Lower leg skin (tissue), 3 donors: ENCODE data around the gene RAB3B.

Experiments used
- POLR2A ChIP-seq, 2 donors: fragments of 450-650 bp; IDR thresholded peaks; one replicate each; pipeline ENCODE4 v1.6.1; 2016 to 2017; ENCODE audit warnings: antibody characterized with exemption in 2 of 2, mild to moderate bottlenecking in 1 of 2, moderate library complexity in 1 of 2
- TF ChIP-seq, protein P1 (sequence below), 3 donors: fragments of 450-650 bp; IDR thresholded peaks; one replicate each; pipeline ENCODE4 v1.5.1; 2016; ENCODE audit warnings: antibody characterized with exemption in 3 of 3, mild to moderate bottlenecking in 3 of 3, moderate library complexity in 2 of 3

DNA sequence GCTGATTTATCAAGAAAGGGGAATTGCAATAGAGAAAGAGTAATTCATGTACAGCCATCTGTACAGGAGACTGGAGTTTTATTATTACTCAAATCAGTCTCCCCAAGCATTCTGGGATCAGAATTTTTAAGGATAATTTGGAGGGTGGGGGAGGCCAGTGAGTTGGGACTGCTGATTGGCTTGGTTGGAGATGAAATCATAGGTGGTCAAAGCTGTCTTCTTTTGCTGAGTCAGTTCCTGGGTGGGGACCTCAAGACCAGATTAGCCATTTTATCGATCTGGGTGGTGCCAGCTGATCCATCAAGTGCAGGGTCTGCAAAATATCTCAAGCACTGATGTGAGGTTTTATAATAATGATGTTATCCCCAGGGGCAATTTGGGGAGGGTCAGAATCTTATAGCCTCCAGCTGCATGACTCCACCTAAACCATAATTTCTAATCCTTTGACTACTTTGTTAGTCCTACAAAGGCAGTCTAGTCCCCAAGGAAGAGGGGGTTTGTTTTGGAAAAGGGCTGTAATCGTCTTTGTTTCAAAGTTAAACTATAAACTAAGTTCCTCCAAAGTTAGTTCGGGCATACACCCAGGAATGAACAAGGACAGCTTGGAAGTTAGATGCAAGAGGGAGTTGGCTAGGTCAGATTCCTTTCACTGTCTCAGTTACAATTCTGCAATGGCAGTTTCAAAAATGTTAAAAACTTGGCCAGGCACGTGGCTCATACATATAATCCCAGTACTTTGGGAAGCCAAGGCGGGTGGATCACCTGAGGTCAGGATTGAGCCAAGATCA lies 16.9 kb upstream of the RAB3B start:
- TF ChIP-seq, protein P1, sequence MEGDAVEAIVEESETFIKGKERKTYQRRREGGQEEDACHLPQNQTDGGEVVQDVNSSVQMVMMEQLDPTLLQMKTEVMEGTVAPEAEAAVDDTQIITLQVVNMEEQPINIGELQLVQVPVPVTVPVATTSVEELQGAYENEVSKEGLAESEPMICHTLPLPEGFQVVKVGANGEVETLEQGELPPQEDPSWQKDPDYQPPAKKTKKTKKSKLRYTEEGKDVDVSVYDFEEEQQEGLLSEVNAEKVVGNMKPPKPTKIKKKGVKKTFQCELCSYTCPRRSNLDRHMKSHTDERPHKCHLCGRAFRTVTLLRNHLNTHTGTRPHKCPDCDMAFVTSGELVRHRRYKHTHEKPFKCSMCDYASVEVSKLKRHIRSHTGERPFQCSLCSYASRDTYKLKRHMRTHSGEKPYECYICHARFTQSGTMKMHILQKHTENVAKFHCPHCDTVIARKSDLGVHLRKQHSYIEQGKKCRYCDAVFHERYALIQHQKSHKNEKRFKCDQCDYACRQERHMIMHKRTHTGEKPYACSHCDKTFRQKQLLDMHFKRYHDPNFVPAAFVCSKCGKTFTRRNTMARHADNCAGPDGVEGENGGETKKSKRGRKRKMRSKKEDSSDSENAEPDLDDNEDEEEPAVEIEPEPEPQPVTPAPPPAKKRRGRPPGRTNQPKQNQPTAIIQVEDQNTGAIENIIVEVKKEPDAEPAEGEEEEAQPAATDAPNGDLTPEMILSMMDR (IDR thresholded peaks at IDR 0.05) = no peak
- no peak for TF ChIP-seq POLR2A (IDR thresholded peaks at IDR 0.05)
